CD14-positive monocyte (primary cell): ENCODE results near the gene CRISPLD2. TPM values are rescaled to one million over a fixed set of nuclear protein-coding genes. Genes with fewer than 3 reads are reported as not detected.

Experiments
- DNase-seq, 3 donors: peaks; one replicate each; pipeline ENCODE4 v3.0.0-alpha.2; 2011 to 2022
- H2AFZ ChIP-seq: 2 replicates; pipeline ENCODE4 v1.6.0; 2012; ENCODE audit warnings: mild to moderate bottlenecking, low read depth, low read length, inconsistent platforms; ENCODE audit not compliant: insufficient read depth, poor library complexity, severe bottlenecking
- H3K27ac ChIP-seq, 2 donors: 1 replicate in 1 of 2; 2 replicates in 1 of 2; pipeline ENCODE4 v1.5.1; 2012 to 2013; ENCODE audit warnings: low read length in 2 of 2, control low read depth in 1 of 2, inconsistent platforms in 1 of 2, low read depth in 1 of 2, mild to moderate bottlenecking in 1 of 2
- H3K27me3 ChIP-seq, 2 donors: one replicate each; pipeline versions ENCODE4 v1.6.0 to v1.6.1; 2011 to 2013; ENCODE audit warnings: low read length in 2 of 2; ENCODE audit not compliant: control insufficient read depth in 2 of 2, insufficient read depth in 2 of 2
- H3K36me3 ChIP-seq, 2 donors: replicated peaks in 1 of 2; 1 replicate in 1 of 2; 2 replicates in 1 of 2; pipeline versions ENCODE4 v1.5.1 to v1.6.1; 2012 to 2013; ENCODE audit warnings: low read length in 2 of 2, control low read depth in 1 of 2, inconsistent platforms in 1 of 2, mild to moderate bottlenecking in 1 of 2; ENCODE audit not compliant: insufficient read depth in 2 of 2, control insufficient read depth in 1 of 2
- H3K4me1 ChIP-seq, 2 donors: 1 replicate in 1 of 2; 2 replicates in 1 of 2; pipeline versions ENCODE4 v1.5.1 to v1.6.1; 2012 to 2013; ENCODE audit warnings: low read length in 2 of 2, control low read depth in 1 of 2, inconsistent platforms in 1 of 2, mild to moderate bottlenecking in 1 of 2, moderate library complexity in 1 of 2; ENCODE audit not compliant: insufficient read depth in 2 of 2, control insufficient read depth in 1 of 2
- H3K4me2 ChIP-seq: replicated peaks from 2 replicates; pipeline ENCODE3; 2012; ENCODE audit warnings: low read length, moderate library complexity, mild to moderate bottlenecking; ENCODE audit not compliant: poor library complexity, severe bottlenecking; ENCODE audit errors: extremely low read depth
- H3K4me3 ChIP-seq, 3 experiments: fragments of 200-600 bp in 1 of 3; sonication (generic) in 1 of 3; replicated peaks in 1 of 3; 1 replicate in 2 of 3; 2 replicates in 1 of 3; pipeline ENCODE4 v1.5.1; 2011 to 2013; ENCODE audit warnings: low read length in 3 of 3, mild to moderate bottlenecking in 3 of 3, control low read depth in 2 of 3, low read depth in 2 of 3, inconsistent platforms in 1 of 3, moderate library complexity in 1 of 3
- H3K79me2 ChIP-seq: 2 replicates; pipeline ENCODE4 v1.6.0; 2012; ENCODE audit warnings: mild to moderate bottlenecking, control low read depth, inconsistent platforms, low read length, moderate library complexity; ENCODE audit not compliant: insufficient read depth
- H3K9ac ChIP-seq: 2 replicates; pipeline ENCODE4 v1.6.0; 2017; ENCODE audit warnings: low read length, mild to moderate bottlenecking; ENCODE audit not compliant: insufficient read depth, poor library complexity, severe bottlenecking
- H3K9me3 ChIP-seq, 2 donors: replicated peaks in 1 of 2; 1 replicate in 1 of 2; 2 replicates in 1 of 2; pipeline versions ENCODE4 v1.5.1 to v1.6.1; 2012 to 2013; ENCODE audit warnings: low read length in 2 of 2, control low read depth in 1 of 2; ENCODE audit not compliant: control insufficient read depth in 1 of 2, insufficient read depth in 1 of 2
- H4K20me1 ChIP-seq: 2 replicates; pipeline ENCODE4 v1.6.0; 2012; ENCODE audit warnings: mild to moderate bottlenecking, low read length, control low read depth, moderate library complexity; ENCODE audit not compliant: insufficient read depth
- H3K27ac Mint-ChIP-seq, 7 donors: one replicate each; pipeline ENCODE4 v1.8.0; 2020; ENCODE audit warnings: mild to moderate bottlenecking in 7 of 7, mixed read lengths in 7 of 7, moderate library complexity in 6 of 7, inconsistent platforms in 2 of 7
- H3K27me3 Mint-ChIP-seq, 3 donors: one replicate each; pipeline ENCODE4 v1.8.0; 2021 to 2022; ENCODE audit warnings: low read depth in 3 of 3, mild to moderate bottlenecking in 3 of 3, mixed read lengths in 3 of 3, moderate library complexity in 3 of 3, inconsistent platforms in 1 of 3
- H3K36me3 Mint-ChIP-seq, 2 donors: one replicate each; pipeline ENCODE4 v1.8.0; 2020; ENCODE audit warnings: mixed read lengths in 2 of 2, inconsistent platforms in 1 of 2, mild to moderate bottlenecking in 1 of 2
- H3K4me1 Mint-ChIP-seq: one replicate; pipeline ENCODE4 v1.8.0; 2020; ENCODE audit warnings: mild to moderate bottlenecking, mixed read lengths
- H3K4me3 Mint-ChIP-seq, 2 donors: one replicate each; pipeline ENCODE4 v1.8.0; 2020; ENCODE audit warnings: mild to moderate bottlenecking in 2 of 2, mixed read lengths in 2 of 2, moderate library complexity in 1 of 2
- H3K9me3 Mint-ChIP-seq, 7 donors: one replicate each; pipeline ENCODE4 v1.8.0; 2020 to 2022; ENCODE audit warnings: mixed read lengths in 7 of 7, mild to moderate bottlenecking in 6 of 7, moderate library complexity in 6 of 7, inconsistent platforms in 2 of 7
- CTCF ChIP-seq: fragments of 200-600 bp; IDR thresholded peaks from one replicate; pipeline ENCODE4 v1.8.0; 2022; ENCODE audit warnings: antibody characterized with exemption, mild to moderate bottlenecking
- WGBS: methylation state at CpG from one replicate; pipeline ENCODE4 v1.1.5; 2013; ENCODE audit warnings: missing lambda C conversion rate; ENCODE audit not compliant: insufficient coverage; 5-methylcytosine and 5-hydroxymethylcytosine counted together
- intact Hi-C, 2 donors: fragments of 100-400 bp; cut with micrococcal nuclease; formaldehyde crosslinking; loops; one replicate each; pipeline versions ENCODE4 v1.15.0 to v1.15.1; 2023
- polyA plus RNA-seq, 3 donors: library from polyadenylated mRNA; depleted of rRNA in 1 of 3; unstranded in 2 of 3; stranded (reverse) in 1 of 3; fragments of 300-500 nt in 2 of 3; fragments of >200 nt in 1 of 3; fragmentation: Illumina TruSeq in 2 of 3; gene quantifications; 1 replicate in 2 of 3; 2 replicates in 1 of 3; pipeline ENCODE4 v1.2.3, GENCODE V29; 2012 to 2021

The CRISPLD2 gene
- polyA plus RNA-seq, 3 donors, result 40.7 to 90.4 (median 69.0) TPM

DNA sequence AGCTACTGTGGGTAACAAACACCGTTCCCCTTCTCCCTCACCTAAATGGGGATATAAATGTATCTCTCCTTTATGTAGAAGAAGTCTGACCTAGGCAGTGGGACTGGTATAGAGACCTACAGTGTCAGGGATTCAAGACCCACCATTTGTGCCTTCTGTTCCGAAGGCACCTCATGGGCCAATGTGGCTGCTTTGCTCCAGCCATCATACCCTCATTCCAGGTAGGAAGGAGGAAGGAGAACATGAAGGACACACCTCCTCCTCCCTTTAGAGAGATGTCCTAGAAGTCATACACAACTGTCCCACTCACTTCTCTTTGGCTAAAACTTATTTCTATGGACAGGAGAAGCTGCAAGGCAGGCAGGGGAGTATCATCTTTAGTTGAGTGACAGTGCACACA lies 8.3 kb upstream of the CRISPLD2 start:
- H3K27ac ChIP-seq, result peak overlapping the region; percentile 68 to 83
- Mint-ChIP-seq H3K4me3 (peak overlapping the region in 1 of 2 donors; percentile 21), H3K27me3 (peaks cover 1 to 5% (median 2%) of the 10 kb centered on the region in 3 donors), H3K4me1 (peaks cover 81% of the 10 kb centered on the region), H3K36me3 (peaks cover 0 to 3% of the 10 kb centered on the region in 2 donors), H3K27ac (peak overlapping the region; percentile 80 to 98 (median 90)), H3K9me3 (peaks cover 0 to 5% (median 3%) of the 10 kb centered on the region in 7 donors)
- peak overlapping the region in 1 of 3 experiments; percentile 49 for H3K4me3 ChIP-seq
- no peak for DNase-seq
- no peaks in the 10 kb centered on the region for H4K20me1 ChIP-seq
- H3K9ac ChIP-seq, result no peak overlapping the region
- peaks cover 62 to 71% of the 10 kb centered on the region in 2 donors for H3K4me1 ChIP-seq
- H3K36me3 ChIP-seq, result no peaks in the 10 kb centered on the region
- H3K4me2 ChIP-seq, result peak overlapping the region; percentile 33
- intact Hi-C loops, result no loop called here
- no peak overlapping the region for H2AFZ ChIP-seq
- WGBS, result no CpG with 5 or more reads among the region's 2 CpGs
- no peak for TF ChIP-seq CTCF
- H3K79me2 ChIP-seq, result no peaks in the 10 kb centered on the region
- no peaks in the 10 kb centered on the region for H3K27me3 ChIP-seq
- peaks cover 0 to 5% of the 10 kb centered on the region in 2 donors for H3K9me3 ChIP-seq

- no peaks in the 10 kb centered on the region for H4K20me1 ChIP-seq
- Mint-ChIP-seq H3K4me1 (peaks cover 68% of the 10 kb centered on the region), H3K9me3 (peaks cover 0 to 5% (median 3%) of the 10 kb centered on the region in 7 donors), H3K27ac (peak overlapping the region in 4 of 7 donors; percentile 15 to 81 (median 62)), H3K27me3 (peaks cover 0 to 6% (median 6%) of the 10 kb centered on the region in 3 donors), H3K36me3 (peaks cover 0 to 3% of the 10 kb centered on the region in 2 donors), H3K4me3 (no peak overlapping the region)
- H3K4me2 ChIP-seq, result no peak overlapping the region
- peaks cover 0 to 5% of the 10 kb centered on the region in 2 donors for H3K9me3 ChIP-seq
- no peak overlapping the region for H3K4me3 ChIP-seq
- no peaks in the 10 kb centered on the region for H3K36me3 ChIP-seq
- DNase-seq, result no peak
- intact Hi-C loops, result no loop called here
- H3K9ac ChIP-seq, result no peak overlapping the region
- WGBS, result 86% methylated on average over 13 of the region's 15 CpGs
- H2AFZ ChIP-seq, result no peak overlapping the region
- no peak for TF ChIP-seq CTCF
- H3K4me1 ChIP-seq, result peaks cover 44 to 53% of the 10 kb centered on the region in 2 donors
- no peaks in the 10 kb centered on the region for H3K27me3 ChIP-seq
- H3K27ac ChIP-seq, result no peak overlapping the region
- no peaks in the 10 kb centered on the region for H3K79me2 ChIP-seq
Measured at GRCh38 chr16:84813141-84813934, 6.4 kb upstream of the CRISPLD2 start.
